HG02852 (cell line): ENCODE measurements around the gene CLCNKA.

Source experiments
- ATAC-seq: cut with Tn5 transposase; IDR thresholded peaks from one replicate; pipeline ENCODE4 v1.9.1; 2021; ENCODE audit warnings: mild to moderate bottlenecking, moderate library complexity; ENCODE audit not compliant: unreplicated experiment

Gene CLCNKA

DNA sequence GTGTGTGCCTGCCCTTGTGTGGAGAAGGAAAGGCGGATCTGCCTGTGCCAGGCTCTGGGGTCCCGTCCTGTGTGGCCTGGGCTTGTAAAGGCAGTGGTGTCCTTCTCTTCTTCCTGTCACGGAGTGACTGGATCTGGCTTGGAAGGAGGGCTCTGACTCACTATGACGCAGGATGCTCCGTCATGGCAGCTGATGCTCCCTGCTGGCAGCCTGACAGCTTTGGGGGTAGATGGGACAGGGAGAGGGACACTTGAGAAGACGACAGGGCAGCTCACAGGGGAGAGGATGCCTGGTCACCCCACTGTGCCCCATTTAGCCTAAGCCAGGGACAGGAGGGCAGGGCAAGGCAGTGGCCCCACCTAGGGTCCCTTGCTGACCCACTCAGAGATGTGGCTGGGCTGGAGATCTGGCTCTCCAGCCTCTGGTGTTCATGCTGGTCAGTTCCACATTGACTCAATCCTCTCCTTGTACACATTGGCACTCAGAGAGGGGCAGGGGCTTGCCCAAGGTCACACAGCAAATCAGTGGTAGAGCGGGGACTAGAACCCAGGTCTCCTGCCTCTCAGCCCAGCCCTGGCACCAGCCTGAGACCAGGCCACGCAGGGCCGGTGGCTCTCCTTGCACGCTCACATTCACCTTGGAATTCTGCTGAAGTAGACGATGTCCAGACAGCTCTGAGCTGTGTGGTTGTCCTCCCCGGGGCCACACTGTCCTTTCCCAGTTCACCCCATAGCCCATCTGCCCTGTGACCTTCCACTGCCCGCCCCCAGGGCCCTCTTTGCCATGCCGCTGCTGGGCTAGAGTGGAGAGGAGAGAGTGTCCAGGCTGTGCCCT, 54.4 kb downstream of the CLCNKA start:
- ATAC-seq, result no peak

DNA sequence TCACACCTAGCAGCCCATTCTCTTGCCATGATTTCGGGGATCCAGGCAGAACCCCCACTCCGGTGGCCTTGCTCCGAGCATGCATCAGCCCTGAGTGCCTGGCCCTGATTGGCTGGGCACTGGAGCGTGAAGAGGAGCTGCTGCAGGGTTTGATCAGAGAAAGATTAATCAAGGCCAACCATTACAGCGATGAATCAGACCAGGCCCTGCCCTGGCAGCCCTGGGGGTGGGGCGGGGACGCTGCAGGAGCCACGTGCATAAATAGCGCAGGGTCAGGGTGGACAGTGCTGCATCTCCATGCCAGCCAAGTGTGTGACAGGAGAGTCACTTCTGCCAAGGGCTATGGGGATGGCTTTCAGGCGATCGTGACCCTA, 55.0 kb downstream of the CLCNKA start:
- no peak for ATAC-seq

DNA sequence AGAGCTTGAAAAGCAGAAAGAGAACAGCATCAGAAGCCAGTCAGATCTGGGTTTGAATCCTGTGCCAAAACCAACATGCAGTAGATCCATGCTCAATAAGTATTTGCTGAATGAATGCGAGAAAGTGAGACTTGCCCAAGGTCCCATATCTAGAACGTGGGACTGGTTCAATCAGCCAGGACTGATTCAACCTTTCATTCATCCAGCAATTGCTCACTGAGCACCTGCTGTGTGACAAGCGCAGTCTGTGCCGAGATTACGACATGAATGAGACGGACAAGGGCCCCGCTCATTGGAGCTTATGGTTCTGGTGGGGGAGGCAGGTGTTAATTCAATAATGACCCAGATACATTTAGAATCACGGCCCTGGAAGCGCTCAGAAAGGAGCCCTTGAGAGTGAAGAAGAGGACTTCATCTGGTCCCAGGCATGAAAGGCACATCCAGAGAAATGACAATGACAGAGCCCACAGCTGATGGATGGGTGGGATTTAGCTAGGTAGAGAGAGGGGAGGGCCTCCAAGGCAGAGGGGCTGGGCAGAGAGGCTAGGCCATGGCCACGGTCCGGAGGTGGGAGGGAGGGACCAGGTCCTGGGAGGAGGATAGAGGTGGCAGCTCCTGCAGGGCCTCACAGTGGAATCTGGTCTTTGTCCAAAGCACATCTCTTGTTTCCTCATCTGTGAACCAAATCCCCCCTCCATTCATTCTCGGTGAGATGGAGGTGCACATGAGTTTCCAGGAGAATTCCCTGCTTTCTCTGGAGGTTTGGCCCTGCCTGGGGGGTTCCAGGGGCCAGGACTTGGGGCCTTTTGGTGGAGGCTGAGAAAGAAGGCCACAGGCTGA, 55.8 kb downstream of the CLCNKA start:
- no peak for ATAC-seq

DNA sequence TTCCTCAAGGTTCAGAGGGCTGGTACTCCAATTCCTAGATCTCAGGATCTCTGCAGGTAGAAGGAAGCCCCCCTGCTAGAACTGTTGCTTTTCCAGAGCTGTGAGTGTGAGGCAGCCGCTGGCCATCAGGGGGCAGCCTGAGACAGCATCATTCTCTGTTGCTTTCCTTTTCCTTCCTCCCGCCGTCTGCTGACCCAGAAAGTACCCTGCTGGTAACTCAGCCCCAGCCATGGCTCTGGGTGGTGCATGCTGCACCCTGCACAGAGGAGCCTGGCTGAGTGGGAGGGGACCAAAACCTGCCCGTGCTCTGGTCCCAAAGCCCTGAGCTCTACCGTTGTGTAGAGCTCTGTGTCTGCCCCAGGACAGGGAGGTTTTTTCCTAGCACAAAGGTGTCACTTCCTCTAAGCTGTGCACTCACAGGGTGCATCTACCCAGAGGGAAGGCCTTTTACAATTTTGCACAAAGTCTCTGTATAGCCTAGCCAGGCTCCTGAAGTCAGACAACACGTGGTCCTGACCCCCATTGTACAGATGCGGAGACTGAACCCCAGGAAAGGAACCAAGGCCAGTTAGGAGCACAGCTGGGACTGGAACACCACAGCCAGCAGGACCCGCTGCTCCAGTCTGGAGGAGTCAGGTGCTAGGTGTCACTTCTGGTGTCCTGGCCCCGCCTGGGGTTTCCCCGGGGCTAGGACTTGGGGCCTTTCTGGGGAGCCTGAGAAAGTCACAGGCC, 57.3 kb downstream of the CLCNKA start:
- no peak for ATAC-seq

DNA sequence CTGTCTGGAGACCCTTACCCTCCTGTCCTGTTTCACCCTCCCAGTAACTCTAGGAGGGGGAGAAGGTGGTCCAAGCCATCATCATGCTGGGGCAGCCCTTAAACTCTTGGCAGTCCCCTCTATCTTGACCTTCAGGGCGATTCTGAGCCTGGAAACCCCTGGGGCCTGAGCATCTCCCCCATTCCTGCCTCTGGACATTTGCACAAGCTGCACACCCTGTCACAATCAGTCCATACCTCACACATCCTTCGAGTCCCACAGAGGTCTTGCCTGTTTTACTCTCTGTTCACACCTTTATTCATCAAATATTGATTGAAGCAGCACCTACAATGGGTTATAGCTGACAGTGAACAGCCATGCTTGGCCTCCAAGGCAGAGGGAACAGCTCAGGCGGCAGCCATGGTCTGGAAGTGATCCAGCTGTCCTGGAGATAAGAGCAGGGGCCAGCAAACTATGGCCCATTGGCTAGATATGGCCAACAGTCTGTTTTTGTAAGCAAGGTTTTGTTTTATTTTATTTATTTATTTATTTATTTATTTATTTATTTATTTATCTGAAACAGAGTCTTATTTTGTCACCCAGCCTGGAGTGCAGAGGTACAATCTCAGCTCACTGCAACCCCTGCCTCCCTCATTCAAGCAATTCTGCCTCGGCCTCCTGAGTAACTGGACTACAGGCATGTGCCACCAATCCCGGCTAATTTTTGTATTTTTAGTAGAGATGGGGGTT, 58.8 kb downstream of the CLCNKA start:
- no peak for ATAC-seq

DNA sequence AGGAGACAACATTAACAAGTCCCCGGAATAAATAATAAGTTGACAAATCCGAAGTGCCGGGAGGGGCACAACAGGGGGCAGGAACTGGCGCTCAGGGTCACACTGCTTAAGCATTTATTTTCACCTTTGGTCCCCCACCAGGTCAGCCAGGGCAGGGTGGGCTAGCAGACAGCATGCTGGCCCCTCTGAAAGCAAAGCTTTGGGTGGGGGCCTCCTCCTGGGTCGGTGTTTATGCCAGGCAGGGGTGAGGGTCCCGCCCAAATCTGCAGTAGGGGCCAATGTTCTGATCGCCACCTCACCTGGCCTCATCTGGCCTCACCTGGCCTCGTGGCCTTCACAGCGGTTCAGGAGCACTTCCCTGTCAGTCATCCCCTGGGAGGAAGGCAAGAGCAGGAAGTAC, 59.8 kb downstream of the CLCNKA start:
- ATAC-seq, result no peak

DNA sequence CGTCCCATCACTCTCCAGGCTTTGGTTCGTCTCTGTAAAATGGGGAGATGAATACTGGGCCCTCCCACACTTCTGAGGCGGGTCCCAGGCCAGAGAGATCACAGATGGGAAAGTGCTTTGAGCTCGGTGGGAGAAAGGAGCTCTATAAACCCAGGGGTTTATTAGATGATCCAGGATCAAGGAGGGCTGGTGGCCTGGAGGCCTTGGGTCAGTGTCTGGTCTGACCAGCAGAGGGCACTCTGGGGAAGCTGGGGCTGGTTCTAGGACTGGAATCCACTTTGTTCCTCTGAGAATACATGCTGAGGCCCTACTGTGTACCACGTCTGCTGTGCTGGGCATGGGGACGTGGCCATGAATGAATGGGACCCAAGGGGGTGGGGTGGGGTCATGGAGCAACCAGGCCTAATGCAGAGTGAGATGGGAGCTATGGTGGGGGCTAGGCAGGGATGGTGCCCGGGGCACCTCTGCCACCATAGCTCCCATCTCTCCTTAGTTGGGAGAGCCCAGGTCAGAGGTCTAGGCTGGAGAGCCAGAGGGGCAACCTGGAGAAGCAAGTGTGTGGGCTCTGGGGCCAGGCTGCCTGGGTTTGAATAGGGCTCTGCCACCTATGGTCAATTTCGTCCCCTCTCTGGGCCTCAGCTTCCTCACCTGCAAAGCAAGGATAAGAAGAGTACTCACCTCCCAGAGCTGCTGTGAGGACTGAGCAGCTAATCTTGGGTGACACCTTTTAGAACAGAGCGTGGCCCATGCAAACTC, 60.6 kb downstream of the CLCNKA start:
- no peak for ATAC-seq

DNA sequence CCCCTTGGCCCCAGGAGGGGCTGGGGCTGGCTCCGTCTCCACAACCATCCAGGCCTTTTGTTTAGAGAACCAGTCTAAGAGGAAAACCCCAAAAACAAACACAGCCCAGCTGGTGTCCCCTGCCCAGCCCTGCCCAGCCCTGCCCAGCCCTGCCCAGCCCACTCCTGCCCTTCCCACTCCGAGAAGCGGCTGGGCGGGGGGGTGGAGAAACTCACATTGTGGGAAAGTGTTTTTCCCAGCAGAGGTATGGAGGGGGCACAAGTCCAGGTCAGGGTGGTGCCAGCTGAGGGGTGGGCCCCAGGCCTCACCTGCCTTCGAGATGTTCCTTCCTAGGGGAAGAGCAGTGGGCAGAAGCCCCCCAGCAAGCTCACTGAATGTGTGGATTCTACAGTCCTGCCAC, 61.6 kb downstream of the CLCNKA start:
- ATAC-seq, result no peak
